BE2C (cell line): ENCODE data around the gene MS4A6A.
"Not testable (repeated sequence)": the region's sequence is repeated elsewhere in the genome, so short reads cannot be mapped to it uniquely, and the experiment has no call there.

Source experiments
- DNase-seq: peaks from one replicate; pipeline ENCODE4 v3.0.0-alpha.2; 2020
- H3K27me3 ChIP-seq: fragments of 250-450 bp; sonication (Bioruptor Pico); 2 replicates; pipeline ENCODE4 v1.5.1; 2020; ENCODE audit warnings: mild to moderate bottlenecking
- H3K36me3 ChIP-seq: fragments of 250-450 bp; sonication (Bioruptor Pico); 2 replicates; pipeline ENCODE4 v1.5.1; 2020; ENCODE audit warnings: mild to moderate bottlenecking
- H3K4me1 ChIP-seq: fragments of 250-450 bp; sonication (Bioruptor Pico); 2 replicates; pipeline ENCODE4 v1.5.1; 2020
- H3K4me3 ChIP-seq: 2 replicates; pipeline ENCODE4 v1.5.1; 2011; ENCODE audit warnings: low read depth, low read length
- H3K9me3 ChIP-seq: fragments of 250-450 bp; sonication (Bioruptor Pico); 2 replicates; pipeline ENCODE4 v1.5.1; 2020
- TF ChIP-seq, protein P1 (sequence below): IDR thresholded peaks from 2 replicates; pipeline ENCODE4 v1.5.1; 2012; ENCODE audit warnings: mild to moderate bottlenecking, low read depth, low read length

The MS4A6A gene

DNA sequence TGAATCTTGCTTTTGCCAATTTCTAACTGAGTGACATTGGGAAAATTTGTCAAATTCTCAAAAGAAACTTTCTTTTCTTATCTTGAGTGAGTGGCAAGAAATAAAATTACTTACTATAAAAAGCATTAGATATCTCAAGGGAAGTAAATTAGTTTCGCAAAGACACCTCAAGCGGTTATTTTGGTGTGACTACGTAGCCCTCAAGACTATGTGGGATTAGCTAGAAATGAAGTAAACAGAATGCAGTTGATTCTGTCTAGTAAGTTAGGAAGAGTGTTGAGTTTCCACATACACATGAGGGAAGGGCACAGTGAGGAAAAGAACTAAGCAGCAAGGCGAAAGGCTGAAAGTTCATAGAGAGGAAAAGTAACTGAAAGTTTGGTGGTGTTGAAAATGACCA, 28.3 kb upstream of the MS4A6A start:
- TF ChIP-seq, protein P1, sequence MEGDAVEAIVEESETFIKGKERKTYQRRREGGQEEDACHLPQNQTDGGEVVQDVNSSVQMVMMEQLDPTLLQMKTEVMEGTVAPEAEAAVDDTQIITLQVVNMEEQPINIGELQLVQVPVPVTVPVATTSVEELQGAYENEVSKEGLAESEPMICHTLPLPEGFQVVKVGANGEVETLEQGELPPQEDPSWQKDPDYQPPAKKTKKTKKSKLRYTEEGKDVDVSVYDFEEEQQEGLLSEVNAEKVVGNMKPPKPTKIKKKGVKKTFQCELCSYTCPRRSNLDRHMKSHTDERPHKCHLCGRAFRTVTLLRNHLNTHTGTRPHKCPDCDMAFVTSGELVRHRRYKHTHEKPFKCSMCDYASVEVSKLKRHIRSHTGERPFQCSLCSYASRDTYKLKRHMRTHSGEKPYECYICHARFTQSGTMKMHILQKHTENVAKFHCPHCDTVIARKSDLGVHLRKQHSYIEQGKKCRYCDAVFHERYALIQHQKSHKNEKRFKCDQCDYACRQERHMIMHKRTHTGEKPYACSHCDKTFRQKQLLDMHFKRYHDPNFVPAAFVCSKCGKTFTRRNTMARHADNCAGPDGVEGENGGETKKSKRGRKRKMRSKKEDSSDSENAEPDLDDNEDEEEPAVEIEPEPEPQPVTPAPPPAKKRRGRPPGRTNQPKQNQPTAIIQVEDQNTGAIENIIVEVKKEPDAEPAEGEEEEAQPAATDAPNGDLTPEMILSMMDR = no peak
- no peaks in the 10 kb centered on the region for H3K36me3 ChIP-seq
- no peaks in the 10 kb centered on the region for H3K9me3 ChIP-seq
- DNase-seq = no peak
- no peaks in the 10 kb centered on the region for H3K4me1 ChIP-seq
- H3K4me3 ChIP-seq = no peak overlapping the region
- H3K27me3 ChIP-seq = no peaks in the 10 kb centered on the region

DNA sequence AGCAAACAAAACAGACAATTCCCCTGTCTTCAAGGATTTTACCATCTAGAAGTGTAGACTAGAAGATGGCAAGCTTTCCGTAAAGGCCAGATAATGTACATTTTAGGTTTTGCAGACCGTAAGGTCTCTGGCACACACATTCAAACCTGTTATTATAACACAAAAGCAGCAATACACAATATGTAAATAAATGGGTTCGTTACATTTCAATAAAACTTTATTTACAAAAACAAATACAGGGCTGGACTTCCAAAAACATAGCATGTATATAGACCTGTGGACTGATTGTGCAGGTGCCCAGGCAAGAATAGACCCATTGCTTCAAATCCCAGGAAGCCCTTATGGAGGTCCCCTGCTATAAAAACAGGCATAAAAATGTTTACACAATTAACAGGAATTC, 27.1 kb upstream of the MS4A6A start:
- H3K36me3 ChIP-seq = no peaks in the 10 kb centered on the region
- no peaks in the 10 kb centered on the region for H3K27me3 ChIP-seq
- H3K4me1 ChIP-seq = no peaks in the 10 kb centered on the region
- H3K9me3 ChIP-seq = no peaks in the 10 kb centered on the region
- H3K4me3 ChIP-seq = no peak overlapping the region
- TF ChIP-seq, protein P1 = no peak
- DNase-seq = no peak

DNA sequence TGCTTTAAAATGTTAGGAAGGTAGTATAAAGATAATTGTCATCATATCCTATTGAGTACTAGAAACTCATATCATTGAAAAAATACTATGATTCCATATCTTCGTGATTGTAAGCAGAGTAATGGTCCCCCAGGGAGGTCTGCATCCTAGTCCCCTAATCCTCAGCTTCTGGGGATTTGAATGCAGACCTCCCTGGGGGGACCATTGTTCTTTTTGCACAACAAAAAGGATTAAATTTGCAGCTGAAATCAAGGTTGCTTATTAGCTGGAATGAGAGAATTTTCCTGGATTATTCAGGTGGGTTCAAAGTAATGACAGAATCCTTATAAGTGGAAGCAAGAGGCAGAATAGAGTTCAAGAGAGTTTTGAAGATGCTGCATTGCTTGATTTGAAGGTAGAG, 26.1 kb upstream of the MS4A6A start:
- TF ChIP-seq, protein P1 = no peak
- H3K36me3 ChIP-seq = no peaks in the 10 kb centered on the region
- H3K27me3 ChIP-seq = no peaks in the 10 kb centered on the region
- DNase-seq = no peak
- no peak overlapping the region for H3K4me3 ChIP-seq
- H3K9me3 ChIP-seq = no peaks in the 10 kb centered on the region
- H3K4me1 ChIP-seq = no peaks in the 10 kb centered on the region

DNA sequence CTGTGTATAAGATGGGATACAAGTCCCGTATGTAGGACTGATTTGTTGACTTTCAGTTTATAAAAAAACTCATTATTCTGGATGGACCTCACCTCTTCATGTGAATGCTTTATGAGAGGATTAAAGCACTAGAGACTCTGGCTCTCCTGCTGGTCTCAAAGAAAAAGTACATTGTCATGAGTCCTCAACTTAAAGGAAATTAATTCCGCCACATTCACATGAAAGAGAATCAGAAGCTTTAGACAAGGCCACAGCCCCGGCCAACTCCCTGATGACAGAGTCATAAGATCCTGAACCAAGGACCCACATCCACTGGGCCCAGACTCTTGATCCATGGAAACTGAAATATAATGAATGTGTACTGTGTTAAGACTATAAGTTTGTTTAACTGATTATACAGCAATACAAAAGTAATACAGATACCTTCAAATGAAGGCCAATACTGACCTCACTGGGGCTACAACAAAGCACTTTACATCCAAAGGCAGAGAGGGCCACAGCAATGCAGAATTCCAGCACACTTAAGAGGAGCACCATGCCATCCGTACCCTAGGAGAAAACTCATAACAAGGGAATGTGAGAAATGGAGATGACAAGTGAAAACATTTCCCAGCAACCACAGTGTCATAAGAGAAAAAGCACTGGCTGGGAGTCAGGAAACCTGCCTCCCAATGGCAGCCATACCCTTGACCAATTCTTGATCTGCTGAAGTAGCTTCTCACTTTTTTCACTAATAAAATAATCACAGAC, 25.4 kb upstream of the MS4A6A start:
- no peak for DNase-seq
- H3K27me3 ChIP-seq = no peaks in the 10 kb centered on the region
- H3K4me3 ChIP-seq = no peak overlapping the region
- no peaks in the 10 kb centered on the region for H3K9me3 ChIP-seq
- no peaks in the 10 kb centered on the region for H3K36me3 ChIP-seq
- TF ChIP-seq, protein P1 = no peak
- H3K4me1 ChIP-seq = no peaks in the 10 kb centered on the region

DNA sequence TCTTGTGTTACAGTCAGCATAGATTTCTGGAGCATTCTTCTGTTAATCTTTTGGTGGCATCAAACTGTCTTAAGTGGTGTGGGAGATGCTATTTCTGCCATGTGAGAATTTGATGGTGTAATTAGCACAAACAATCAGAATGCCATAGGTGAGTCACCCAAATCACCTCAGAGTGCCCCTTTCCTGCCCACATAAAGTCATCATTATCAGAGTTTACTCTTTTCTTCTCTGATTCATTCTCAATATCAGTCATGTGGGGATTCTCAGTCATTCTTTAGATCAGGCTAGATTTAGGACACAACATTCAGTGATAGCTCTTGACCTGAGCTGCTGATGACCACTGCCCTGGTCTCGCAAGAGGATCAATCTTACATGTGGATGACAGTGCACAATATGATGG, 23.7 kb upstream of the MS4A6A start:
- H3K36me3 ChIP-seq = no peaks in the 10 kb centered on the region
- no peaks in the 10 kb centered on the region for H3K27me3 ChIP-seq
- no peaks in the 10 kb centered on the region for H3K4me1 ChIP-seq
- no peaks in the 10 kb centered on the region for H3K9me3 ChIP-seq
- no peak for DNase-seq
- no peak overlapping the region for H3K4me3 ChIP-seq
- TF ChIP-seq, protein P1 = no peak

DNA sequence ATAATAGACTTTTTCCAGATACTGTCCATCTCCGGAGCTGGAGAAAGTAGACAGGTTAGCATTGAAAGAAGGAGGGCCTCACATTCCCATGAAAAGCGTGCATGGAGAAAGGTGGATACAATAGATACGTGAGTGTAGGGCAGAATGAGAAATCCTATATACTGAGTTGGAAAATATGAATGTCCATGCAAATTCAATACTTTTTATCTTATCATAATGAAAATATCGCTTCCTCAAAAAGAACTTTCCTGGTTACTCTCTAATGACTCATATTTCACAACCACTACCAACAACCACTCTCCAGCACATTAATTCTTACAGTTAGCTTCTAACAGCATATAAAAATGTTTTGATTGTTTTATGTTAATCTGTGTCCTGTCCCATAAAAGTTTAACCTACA, 22.0 kb upstream of the MS4A6A start:
- H3K4me1 ChIP-seq = no peaks in the 10 kb centered on the region
- no peak overlapping the region for H3K4me3 ChIP-seq
- TF ChIP-seq, protein P1 = no peak
- DNase-seq = no peak
- H3K36me3 ChIP-seq = no peaks in the 10 kb centered on the region
- no peaks in the 10 kb centered on the region for H3K27me3 ChIP-seq
- H3K9me3 ChIP-seq = no peaks in the 10 kb centered on the region

DNA sequence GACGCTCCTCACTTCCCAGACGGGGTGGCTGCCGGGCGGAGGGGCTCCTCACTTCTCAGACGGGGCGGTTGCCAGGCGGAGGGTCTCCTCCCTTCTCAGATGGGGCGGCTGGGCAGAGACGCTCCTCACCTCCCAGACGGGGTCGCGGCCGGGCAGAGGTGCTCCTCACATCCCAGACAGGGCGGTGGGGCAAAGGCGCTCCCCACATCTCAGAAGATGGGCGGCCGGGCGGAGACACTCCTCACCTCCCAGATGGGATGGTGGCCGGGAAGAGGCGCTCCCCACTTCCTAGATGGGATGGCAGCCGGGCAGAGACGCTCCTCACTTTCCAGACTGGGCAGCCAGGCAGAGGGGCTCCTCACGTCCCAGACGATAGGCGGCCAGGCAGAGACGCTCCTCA, 18.5 kb upstream of the MS4A6A start:
- H3K4me1 ChIP-seq, H3K9me3 ChIP-seq, H3K36me3 ChIP-seq, H3K4me3 ChIP-seq, H3K27me3 ChIP-seq, DNase-seq: not testable (repeated sequence)
